Measurements from ENCODE around the gene DPM3.

Gene DPM3

DNA sequence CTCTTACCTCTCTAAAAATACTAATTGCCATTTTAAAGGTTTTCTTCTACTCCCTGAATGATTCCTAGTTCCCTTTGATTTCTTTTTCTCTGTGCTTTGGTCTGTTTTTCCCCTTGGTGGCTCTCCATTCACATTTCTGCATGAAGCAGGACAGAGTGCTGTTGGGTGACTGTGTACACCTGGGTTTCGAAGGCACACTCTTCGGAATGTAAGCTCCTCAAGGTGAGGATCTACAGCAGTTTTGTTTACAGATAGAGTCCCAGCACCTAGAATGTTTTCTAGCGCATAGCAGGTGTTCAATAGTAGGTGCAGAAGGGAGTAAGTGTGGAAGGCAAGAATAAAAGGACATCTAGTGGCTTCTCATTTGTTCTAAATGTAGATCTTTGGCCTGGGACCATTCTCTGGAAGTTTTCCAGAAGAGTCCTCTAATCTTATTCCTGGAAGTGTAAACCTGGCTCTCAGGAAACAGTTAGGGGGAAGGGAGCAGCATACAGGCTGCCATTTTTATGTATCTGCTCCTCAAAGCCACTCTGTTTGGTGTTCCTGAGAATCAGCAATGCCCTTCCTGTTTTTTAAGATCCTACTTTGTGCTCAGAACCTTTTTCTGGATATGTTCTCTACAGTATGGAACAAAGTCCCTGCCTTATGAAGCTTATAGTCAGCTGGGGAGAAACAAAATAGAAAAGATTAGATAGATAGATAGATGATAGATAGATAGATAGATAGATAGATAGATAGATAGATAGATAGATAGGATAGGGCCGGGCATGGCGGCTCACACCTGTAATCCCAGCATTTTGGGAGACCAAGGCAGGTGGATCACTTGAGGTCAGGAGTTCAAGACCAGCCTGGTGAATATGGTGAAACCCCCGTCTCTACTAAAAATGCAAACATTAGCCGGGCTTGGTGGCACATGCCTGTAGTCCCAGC is 35.5 kb downstream of the DPM3 start:
- TF ChIP-seq, protein P1, sequence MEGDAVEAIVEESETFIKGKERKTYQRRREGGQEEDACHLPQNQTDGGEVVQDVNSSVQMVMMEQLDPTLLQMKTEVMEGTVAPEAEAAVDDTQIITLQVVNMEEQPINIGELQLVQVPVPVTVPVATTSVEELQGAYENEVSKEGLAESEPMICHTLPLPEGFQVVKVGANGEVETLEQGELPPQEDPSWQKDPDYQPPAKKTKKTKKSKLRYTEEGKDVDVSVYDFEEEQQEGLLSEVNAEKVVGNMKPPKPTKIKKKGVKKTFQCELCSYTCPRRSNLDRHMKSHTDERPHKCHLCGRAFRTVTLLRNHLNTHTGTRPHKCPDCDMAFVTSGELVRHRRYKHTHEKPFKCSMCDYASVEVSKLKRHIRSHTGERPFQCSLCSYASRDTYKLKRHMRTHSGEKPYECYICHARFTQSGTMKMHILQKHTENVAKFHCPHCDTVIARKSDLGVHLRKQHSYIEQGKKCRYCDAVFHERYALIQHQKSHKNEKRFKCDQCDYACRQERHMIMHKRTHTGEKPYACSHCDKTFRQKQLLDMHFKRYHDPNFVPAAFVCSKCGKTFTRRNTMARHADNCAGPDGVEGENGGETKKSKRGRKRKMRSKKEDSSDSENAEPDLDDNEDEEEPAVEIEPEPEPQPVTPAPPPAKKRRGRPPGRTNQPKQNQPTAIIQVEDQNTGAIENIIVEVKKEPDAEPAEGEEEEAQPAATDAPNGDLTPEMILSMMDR (conservative IDR thresholded peaks at IDR 0.05; ENCODE audit: low read depth, low read length) = no peak
- no peak for DNase-seq (ENCODE audit: low read depth)
- H3K4me3 ChIP-seq (ENCODE audit: low read depth, low read length) = no peak overlapping the region

DNA sequence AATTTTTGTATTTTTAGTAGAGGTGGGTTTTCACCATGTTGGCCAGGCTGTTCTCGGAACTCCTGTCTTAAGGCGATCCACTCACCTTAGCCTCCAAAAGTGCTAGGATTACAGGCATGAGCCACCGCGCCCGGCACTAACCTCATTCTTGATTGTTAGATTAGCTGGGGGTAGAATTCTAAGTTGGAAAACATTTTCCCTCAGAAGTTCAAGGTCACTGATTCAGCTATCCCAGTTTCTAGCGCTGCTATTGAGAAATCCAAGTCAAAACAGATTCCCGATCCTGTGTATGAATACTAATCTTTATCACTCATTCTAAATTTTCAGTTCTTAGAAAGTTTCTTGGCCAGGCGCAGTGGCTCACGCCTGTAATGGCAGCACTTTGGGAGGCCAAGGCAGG is 37.0 kb downstream of the DPM3 start:
- no peak for DNase-seq (ENCODE audit: low read depth)
- TF ChIP-seq, protein P1 (conservative IDR thresholded peaks at IDR 0.05; ENCODE audit: low read depth, low read length) = no peak
- H3K4me3 ChIP-seq (ENCODE audit: low read depth, low read length) = no peak overlapping the region

DNA sequence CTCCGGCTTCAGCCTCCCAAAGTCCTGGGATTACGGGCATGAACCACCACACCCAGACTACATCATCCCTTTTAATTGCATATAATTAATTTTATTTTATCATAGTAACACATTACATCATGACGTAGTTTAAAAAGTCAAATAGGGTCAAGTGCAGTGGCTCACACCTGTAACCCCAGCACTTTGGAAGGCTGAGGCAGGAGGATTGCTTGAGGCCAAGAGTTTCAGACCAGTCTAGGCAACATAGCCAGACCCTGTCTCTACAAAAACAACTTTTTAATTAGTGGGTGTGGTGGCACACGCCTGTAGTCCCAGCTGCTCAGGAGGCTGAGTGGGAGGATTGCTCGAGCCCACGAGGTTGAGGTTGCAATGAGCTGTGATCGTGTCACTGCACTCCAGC is 41.0 kb downstream of the DPM3 start:
- no peak for DNase-seq (ENCODE audit: low read depth)
- TF ChIP-seq, protein P1 (conservative IDR thresholded peaks at IDR 0.05; ENCODE audit: low read depth, low read length) = no peak
- H3K4me3 ChIP-seq (ENCODE audit: low read depth, low read length) = no peak overlapping the region

DNA sequence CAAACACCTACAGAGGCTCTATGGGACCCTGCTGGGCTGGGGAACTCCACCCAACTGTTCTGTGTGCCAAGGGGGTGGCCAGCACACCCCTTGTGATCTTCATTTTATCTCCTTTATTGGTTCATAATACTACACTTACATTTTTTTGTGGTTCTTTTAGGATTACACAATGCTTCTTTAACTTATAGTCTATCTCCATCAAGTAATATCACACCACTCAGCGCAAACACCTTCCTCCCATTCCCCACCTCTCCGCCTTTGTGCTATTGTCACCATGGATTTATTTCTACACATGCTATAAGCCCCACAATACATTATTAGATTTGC is 45.7 kb downstream of the DPM3 start:
- TF ChIP-seq, protein P1 (conservative IDR thresholded peaks at IDR 0.05; ENCODE audit: low read depth, low read length) = no peak
- DNase-seq (ENCODE audit: low read depth) = no peak
- no peak overlapping the region for H3K4me3 ChIP-seq (ENCODE audit: low read depth, low read length)

DNA sequence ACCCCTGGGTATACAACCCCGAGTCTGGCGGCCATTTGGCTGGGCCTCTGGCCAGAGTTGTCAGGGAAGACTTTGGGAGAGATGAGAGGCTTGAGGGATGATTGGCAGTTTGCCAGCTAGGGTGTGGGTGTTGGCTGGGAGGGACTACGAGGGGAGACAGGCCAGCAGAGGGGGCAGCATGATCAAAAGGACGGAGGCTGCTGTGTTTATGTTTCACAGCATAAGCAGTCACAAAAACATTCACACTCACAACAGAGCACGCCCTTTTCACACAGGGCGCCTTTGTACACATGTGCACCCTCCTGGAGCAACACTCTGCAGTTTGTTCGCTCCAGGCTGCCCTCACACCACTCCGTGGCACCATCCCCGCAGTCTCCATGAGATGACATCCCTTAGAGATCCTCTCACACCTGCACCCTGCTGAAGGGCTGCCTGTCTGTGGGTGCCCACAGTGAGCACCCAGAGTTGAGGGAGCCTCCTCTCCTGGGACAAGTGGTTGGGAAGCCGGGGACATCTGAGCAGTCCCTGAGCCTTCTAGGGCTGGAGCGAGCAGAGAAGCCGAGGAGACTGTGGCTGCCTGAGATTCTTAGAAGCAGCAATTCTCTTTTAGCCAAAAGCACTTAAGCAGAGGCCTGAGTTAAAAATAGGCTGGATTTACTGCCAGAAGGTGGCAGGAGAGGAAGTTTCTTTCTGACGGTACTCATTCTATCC is 46.3 kb downstream of the DPM3 start:
- DNase-seq (ENCODE audit: low read depth) = peak; percentile 76
- H3K4me3 ChIP-seq (ENCODE audit: low read depth, low read length) = no peak overlapping the region

DNA sequence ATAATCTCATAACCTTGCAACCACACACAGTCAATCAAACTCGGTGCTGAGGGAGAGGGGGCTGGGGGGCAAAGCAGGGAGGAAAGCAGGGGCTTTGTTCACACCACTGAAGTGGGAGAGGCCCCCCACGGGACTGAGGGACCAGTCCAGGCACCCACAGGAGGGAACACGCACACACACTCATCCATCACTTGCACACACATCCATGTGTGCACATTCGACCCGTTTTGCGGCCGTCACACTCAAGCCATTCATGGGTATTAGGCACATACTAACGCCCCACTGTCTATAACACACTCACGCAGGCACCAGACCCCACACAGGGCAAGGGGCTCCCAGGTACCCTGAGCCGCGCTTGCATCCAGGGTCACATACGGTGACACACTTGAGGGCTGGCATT is 47.7 kb downstream of the DPM3 start:
- TF ChIP-seq, protein P1 (conservative IDR thresholded peaks at IDR 0.05; ENCODE audit: low read depth, low read length) = no peak
- DNase-seq (ENCODE audit: low read depth) = no peak
- H3K4me3 ChIP-seq (ENCODE audit: low read depth, low read length) = no peak overlapping the region

More for the DNA sequence above, 46.3 kb downstream of the DPM3 start:
- TF ChIP-seq, protein P1 (conservative IDR thresholded peaks at IDR 0.05; ENCODE audit: low read depth, low read length) = peak; percentile 69
